Activated naive CD4-positive, alpha-beta T cell treated with anti-CD3 and anti-CD28 coated beads, Interleukin-2, amount 50 U/mL, for 16 hours (primary cell): Measurements from ENCODE around the gene GGPS1.
"Not testable (repeated sequence)": the region's sequence is repeated elsewhere in the genome, so short reads cannot be mapped to it uniquely, and the experiment has no call there.

ENCODE experiments used
- DNase-seq: peaks from one replicate; pipeline ENCODE4 v3.0.0-alpha.2; 2020

Gene GGPS1

GRCh38 chr1:235328271-235329138 lies at the start of gene GGPS1:
Gene GGPS1, plus strand, starts transcription at chr1:235328570. Its CDS starts 6,695 bp downstream, at chr1:235335265.
- peak; percentile 97 for DNase-seq

- DNase-seq, result no peak
Observed at GRCh38 chr1:235278915-235279292, 49.5 kb upstream of the GGPS1 start.

GRCh38 chr1:235279694-235280093 lies 48.7 kb upstream of the GGPS1 start:
- DNase-seq, result no peak

GRCh38 chr1:235280467-235280866 lies 47.9 kb upstream of the GGPS1 start:
- no peak for DNase-seq

GRCh38 chr1:235283636-235284035 lies 44.7 kb upstream of the GGPS1 start:
- DNase-seq, result not testable (repeated sequence)

- DNase-seq, result no peak
Observed at GRCh38 chr1:235284231-235284769, 44.1 kb upstream of the GGPS1 start.

GRCh38 chr1:235286667-235287066 lies 41.7 kb upstream of the GGPS1 start:
- no peak for DNase-seq

- DNase-seq, result no peak
Observed at GRCh38 chr1:235287208-235287882, 41.0 kb upstream of the GGPS1 start.

GRCh38 chr1:235289859-235290739 lies 38.3 kb upstream of the GGPS1 start:
- no peak for DNase-seq

- DNase-seq, result no peak
Observed at GRCh38 chr1:235290740-235291502, 37.4 kb upstream of the GGPS1 start.

GRCh38 chr1:235291599-235292091 lies 36.7 kb upstream of the GGPS1 start:
- DNase-seq, result no peak

- no peak for DNase-seq
Observed at GRCh38 chr1:235292790-235293189, 35.6 kb upstream of the GGPS1 start.

GRCh38 chr1:235293322-235293942 lies 34.9 kb upstream of the GGPS1 start:
- no peak for DNase-seq

GRCh38 chr1:235295902-235296350 lies 32.4 kb upstream of the GGPS1 start:
- no peak for DNase-seq

- DNase-seq, result no peak
Observed at GRCh38 chr1:235296729-235297128, 31.6 kb upstream of the GGPS1 start.

- no peak for DNase-seq
Observed at GRCh38 chr1:235297579-235297978, 30.8 kb upstream of the GGPS1 start.

- DNase-seq, result no peak
Observed at GRCh38 chr1:235298758-235299157, 29.6 kb upstream of the GGPS1 start.

GRCh38 chr1:235299169-235299858 lies 29.1 kb upstream of the GGPS1 start:
- DNase-seq, result no peak

- DNase-seq, result no peak
Observed at GRCh38 chr1:235302143-235302542, 26.2 kb upstream of the GGPS1 start.

- DNase-seq, result no peak
Observed at GRCh38 chr1:235304549-235305451, 23.6 kb upstream of the GGPS1 start.
